GM21737 (cell line): ENCODE data around the gene NFIC.
A peak's percentile ranks its signal among the peaks of the same experiment; 100 is the strongest.

Experiments
- ATAC-seq: cut with Tn5 transposase; IDR thresholded peaks from one replicate; pipeline ENCODE4 v1.9.1; 2021; ENCODE audit warnings: mild to moderate bottlenecking, moderate library complexity; ENCODE audit not compliant: unreplicated experiment

NFIC gene

GRCh38 chr19:3481241-3482090 lies 115.1 kb downstream of the NFIC start:
- ATAC-seq = no peak

- ATAC-seq = no peak
These were observed 116.3 kb downstream of the NFIC start for GRCh38 chr19:3482507-3483225.

DNA sequence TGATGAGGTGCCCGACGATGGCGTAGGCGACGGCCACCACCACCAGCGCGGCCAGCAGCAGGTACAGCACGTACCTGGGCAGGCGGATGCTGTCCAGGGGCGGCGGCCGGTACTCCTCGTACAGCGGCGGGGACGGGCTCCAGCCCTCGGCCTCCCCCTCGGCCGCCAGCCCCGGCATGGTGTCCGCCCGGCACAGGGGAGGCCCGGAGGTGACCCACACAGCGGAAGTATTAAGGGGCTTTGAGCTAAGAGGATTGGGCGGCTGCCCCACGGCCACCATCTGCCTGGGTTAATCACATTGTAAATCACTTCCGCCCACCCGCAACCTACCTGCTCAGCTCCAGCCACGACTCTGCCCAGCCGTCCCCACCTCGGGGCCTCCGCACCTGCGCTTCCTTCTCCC lies 116.8 kb downstream of the NFIC start, which contains the start of gene SMIM44:
Gene SMIM44, minus strand, starts transcription at position 216 of the 403 bp plus-strand sequence. Its CDS starts 38 bp downstream, at position 178.
- no peak for ATAC-seq

GRCh38 chr19:3491396-3492119 lies 125.2 kb downstream of the NFIC start:
- no peak for ATAC-seq

DNA sequence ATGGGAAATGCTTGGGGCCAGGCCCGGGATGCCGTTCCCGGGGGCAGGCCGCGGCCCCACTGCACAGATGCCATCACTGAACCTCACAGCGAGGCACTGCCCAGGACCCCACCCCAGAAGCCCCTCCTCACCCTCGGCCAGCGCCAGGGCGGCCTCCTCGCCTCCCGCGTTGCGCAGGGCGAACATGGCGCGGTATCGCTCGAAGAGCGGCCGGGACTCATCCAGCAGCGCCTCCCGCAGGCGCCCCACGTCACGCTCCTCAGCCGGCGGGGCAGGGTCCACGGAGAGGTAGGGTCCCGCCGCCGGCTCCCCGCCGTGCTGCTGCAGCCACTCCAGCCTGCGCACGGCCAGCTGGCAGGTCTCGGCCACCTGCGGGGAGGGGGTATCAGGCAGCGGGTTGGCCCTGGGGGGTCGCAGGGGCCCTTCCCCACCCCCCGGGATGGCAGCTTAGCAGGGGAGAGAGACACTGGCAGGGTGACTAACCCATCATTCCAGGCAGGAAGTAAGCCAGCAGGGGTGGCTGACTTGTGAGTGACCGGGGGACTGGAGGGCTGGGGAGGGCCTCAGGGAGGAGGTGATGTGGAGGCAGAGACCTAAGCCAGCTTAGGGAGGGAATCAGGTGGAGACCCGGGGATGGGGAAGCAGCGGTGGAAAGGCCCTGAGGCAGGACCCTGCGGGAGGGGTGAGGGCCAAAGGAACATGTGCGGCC lies 125.9 kb downstream of the NFIC start:
- no peak for ATAC-seq

DNA sequence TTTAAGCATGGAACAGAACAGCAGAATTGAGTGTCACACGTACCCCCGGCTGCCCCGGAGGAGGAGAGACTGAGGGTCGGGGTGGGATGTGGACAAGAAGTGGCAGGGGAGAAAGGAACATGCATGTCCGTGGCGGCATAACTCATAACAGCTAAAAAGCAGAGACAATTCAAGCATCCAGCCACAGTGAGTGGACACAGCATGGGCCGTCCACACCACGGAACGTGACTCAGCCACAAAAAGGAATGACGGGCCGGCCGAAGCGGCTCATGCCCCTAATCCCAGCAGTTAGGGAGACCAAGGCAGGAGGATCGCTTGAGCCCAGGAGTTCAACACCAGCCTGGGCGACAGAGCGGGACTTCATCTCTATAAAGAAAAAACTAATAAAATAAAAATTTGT lies 126.5 kb downstream of the NFIC start:
- no peak for ATAC-seq

GRCh38 chr19:3493651-3494050 lies 127.3 kb downstream of the NFIC start:
- no peak for ATAC-seq

- ATAC-seq = no peak
These were observed 127.7 kb downstream of the NFIC start for GRCh38 chr19:3494051-3494450.

DNA sequence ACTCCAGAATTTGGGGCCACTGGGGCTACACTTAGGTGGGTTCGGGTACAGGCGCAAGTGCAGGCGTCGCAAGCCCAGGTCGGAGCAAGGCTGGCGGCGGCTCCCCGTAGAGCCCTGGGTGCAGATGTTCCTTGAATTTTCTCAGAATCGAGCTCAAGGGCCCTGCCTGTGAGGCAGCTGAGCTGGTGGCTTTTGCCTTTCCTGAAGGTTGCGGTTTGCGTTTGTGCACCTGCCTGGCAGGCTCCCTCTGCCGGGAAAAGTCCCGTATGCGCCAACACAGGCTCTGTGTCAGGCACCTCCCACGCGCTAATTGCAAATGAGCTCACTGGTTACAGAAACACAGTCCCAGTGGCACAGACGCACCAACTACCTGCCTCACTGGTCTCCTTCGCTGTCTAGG lies 128.2 kb downstream of the NFIC start:
- no peak for ATAC-seq

DNA sequence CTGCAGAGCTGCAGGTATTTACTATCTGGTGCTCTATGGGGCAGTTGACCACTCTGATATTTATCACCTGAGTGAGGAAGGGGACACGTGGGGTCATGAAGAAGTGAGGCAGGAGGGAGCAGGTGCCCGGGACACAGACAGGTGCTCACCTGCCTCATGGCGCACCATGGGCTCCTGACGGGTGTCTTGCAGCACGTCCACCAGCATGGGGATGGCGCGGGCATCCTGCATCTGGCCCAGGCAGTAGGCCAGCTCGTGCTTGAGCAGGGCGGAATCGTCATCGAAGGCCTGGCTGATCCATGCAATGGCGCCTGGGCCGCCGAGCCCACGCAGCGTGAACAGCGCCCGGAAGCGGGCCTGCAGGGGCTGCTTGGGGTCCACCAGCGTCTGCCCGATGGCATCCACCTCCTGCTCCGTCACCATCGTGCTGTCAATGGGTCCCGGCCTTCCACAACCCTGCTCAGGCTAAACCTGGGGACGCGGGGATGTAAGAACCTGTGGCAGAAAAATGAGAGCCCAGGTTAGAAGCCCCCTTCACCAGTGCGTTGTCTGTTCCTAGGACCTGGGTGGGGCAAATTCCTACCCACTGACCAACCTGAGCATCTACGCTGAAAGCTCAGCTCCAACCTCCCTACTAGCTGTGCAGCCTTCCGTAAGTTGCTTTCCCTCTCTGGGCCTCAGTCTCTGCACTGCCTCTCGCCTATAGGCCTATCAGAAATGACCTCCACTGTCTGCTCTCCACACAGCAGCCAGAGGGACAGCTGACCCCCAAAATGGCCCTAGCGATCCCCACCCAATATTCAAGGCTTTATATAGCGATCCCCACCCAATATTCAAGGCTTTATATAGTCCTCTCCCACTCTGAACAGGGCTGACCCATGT lies 130.2 kb downstream of the NFIC start:
- ATAC-seq = no peak

DNA sequence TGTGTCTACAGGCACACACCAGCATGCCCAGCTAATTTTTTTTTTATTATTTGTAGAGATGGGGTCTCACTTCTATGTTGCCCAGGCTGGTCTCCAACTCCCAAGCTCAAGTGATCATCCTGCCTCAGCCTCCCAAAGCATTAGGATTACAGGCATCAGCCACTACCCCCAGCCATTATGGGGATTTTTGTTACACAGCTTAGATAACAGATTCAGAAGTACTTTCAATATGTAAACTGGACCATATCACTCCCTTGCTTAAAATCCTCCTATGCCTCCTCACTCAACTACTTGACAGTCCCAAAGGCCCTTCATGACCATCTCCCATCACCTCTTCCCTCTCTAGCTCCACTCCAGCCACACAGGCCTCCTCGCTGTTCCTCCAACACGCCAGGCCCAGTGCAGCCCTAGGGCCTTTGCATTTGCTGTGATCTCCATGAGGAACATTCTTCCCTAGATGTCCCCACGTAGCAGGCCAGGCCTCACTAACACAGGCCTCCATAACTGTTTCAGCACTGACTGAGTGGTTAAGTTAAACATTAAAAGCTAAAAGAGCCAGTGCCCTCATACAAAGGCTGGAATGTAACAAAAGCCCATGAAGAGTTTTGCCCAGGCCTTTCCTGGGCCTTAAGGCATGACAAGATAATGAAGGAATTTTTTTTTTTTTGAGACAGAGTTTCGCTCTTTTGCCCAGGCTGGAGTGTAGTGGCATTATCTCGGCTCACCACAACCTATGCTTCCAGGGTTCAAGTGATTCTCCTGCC lies 131.6 kb downstream of the NFIC start:
- ATAC-seq = no peak

- peak; percentile 9 for ATAC-seq
These were observed 133.5 kb downstream of the NFIC start for GRCh38 chr19:3499738-3500428.

DNA sequence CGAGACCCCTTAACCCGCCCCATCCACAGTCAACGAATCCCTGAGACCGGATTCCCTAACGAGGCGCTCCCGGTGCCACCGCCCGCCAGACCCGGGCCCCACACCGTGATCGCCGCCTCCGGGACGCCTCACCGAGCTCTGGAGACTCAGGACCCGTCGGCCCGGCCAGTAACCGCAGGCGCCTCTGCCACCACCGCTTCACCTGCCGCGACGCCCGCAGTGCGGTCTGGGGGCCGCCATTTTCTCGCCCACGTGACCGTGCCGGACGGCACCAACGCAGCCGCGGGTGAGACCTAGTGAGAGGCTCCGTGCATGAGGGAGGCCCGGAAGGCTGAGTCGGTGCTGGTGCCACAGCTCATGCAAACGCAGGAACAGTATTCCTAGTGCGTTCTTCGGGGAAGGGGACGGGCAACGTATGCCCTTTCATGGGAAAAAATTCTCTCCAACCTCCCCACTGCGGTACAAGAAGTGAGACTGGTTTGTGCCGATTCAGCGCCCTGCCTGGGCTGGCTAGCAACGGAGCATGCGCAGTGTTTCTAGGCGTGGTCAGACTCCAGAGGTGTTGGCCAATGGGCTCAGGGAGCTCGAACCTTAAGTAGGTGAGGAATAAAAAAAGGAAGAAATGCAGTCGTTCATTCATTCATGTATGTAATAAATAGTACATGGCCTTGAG lies 134.2 kb downstream of the NFIC start, which contains the start of gene DOHH:
Gene DOHH, minus strand, starts transcription at position 246 of the 673 bp plus-strand sequence. CDS start 3,860 bp downstream, outside the sequence.
- ATAC-seq = peak; percentile 81

DNA sequence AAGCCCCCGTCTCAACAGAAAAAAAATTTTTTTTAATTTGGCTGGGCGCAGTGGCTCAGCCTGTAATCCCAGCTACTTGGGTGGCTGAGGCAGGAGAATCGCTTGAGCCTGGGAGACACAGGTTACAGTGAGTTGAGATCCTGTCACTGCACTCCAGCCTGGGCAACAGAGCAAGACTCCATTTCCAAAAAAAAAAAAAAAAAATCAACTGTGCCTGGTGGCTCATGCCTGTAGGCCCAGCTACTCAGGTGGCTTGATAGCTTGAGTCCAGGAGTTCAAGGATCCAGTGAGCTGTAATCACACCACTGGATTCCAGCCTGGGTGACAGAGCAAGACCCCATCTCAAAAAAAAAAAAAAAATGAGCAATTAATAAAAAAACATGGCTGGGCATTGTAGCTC lies 135.4 kb downstream of the NFIC start:
- no peak for ATAC-seq

DNA sequence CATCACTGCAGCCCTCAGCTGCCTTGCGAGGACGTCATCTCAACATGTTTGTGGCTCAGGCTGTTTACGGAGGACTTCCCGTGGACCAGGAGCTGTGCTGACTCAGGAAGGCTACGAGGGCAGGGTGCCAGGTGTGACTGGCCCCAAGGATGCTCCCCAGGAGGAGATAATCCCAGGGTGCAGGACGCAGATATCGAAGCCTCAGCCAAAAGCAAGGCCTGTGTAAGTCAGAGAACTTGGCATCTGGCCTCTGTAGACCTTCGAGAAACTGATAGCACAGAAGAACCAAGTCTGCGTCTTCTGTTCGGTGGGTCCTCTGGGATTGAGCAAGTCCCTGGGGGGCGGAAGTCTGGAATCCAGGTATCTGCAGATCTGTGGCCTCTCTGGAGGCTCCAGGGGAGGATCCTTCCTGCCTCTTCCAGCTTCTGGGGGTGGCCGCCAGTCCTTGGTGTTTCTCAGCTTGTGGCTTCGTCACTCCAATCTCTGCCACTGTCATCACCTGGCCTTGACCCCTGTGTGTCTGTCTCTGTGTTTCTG lies 136.7 kb downstream of the NFIC start:
- no peak for ATAC-seq

DNA sequence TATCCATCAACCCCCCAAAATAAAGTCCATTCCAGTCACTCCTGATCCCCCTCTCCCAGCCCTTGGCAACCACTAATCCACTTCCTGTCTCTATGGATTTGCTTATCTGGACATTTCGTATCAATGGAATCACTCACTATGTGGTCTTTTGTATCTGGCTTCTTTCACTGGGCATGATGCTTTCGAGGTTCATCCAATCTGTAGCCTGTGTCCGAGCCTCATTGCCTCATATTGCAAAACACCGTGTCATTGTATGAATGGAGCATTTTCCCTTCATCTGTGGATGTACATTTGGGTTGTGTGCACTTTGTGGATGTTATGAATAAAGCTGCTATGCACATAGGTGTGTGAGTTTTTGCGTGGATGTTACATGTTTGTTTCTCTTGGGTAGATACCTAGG lies 138.4 kb downstream of the NFIC start:
- no peak for ATAC-seq

GRCh38 chr19:3505598-3506383 lies 139.4 kb downstream of the NFIC start, which contains the start of gene FZR1:
TSS of gene FZR1 (plus strand) at chr19:3506311. CDS start at chr19:3522990, 16,679 bp downstream.
- peak; percentile 86 for ATAC-seq
